SK-N-MC (cell line): ENCODE measurements around the gene DTL.

Experiments used
- DNase-seq: peaks from one replicate; pipeline ENCODE4 v3.0.0-alpha.2; 2011; ENCODE audit warnings: low read depth, low spot score
- H3K27ac ChIP-seq: fragments of 200-600 bp; sonication (generic); 2 replicates; pipeline ENCODE4 v1.5.1; 2016; ENCODE audit warnings: mixed run types
- H3K36me3 ChIP-seq: fragments of 200-600 bp; sonication (generic); 2 replicates; pipeline ENCODE4 v1.6.1; 2017; ENCODE audit warnings: antibody characterized with exemption, low read length, mixed read lengths; ENCODE audit not compliant: insufficient read depth
- H3K4me3 ChIP-seq: fragments of 200-600 bp; sonication (generic); 2 replicates; pipeline ENCODE4 v1.5.1; 2016
- H3K9ac ChIP-seq: fragments of 200-600 bp; sonication (generic); 2 replicates; pipeline ENCODE4 v1.8.0; 2017; ENCODE audit warnings: mixed run types, mixed read lengths; ENCODE audit not compliant: insufficient read length
- H3K9me3 ChIP-seq: fragments of 200-600 bp; sonication (generic); 2 replicates; pipeline ENCODE4 v1.6.1; 2017; ENCODE audit warnings: low read depth, mild to moderate bottlenecking, antibody characterized with exemption, low read length, moderate library complexity, mixed read lengths
- EZH2 ChIP-seq: fragments of 200-600 bp; sonication (generic); IDR thresholded peaks from one replicate; pipeline ENCODE4 v1.6.1; 2017; ENCODE audit warnings: antibody characterized with exemption
- FOXP2 ChIP-seq: optimal IDR thresholded peaks from 2 replicates; pipeline ENCODE3; 2011; ENCODE audit warnings: mild to moderate bottlenecking, moderate library complexity; ENCODE audit not compliant: insufficient read depth; ENCODE audit errors: extremely low read length, control extremely low read depth
- POLR2AphosphoS5 ChIP-seq: IDR thresholded peaks from 2 replicates; pipeline ENCODE4 v1.6.1; 2012; ENCODE audit warnings: mild to moderate bottlenecking, low read depth, low read length, borderline replicate concordance

Gene DTL

GRCh38 chr1:212097360-212097759, 61.8 kb downstream of the DTL start:
- TF ChIP-seq EZH2: no peak
- TF ChIP-seq FOXP2: no peak
- no peak for TF ChIP-seq POLR2AphosphoS5
- no peak for DNase-seq
- Histone ChIP-seq H3K36me3 (peaks cover 88% of the 10 kb centered on the region), H3K4me3 (no peak overlapping the region), H3K27ac (no peak overlapping the region), H3K9me3 (no peaks in the 10 kb centered on the region), H3K9ac (no peak overlapping the region)

GRCh38 chr1:212098310-212098709, 62.8 kb downstream of the DTL start:
- peaks cover 87% of the 10 kb centered on the region for H3K36me3 ChIP-seq
- H3K27ac ChIP-seq: no peak overlapping the region
- H3K4me3 ChIP-seq: no peak overlapping the region
- H3K9ac ChIP-seq: no peak overlapping the region
- H3K9me3 ChIP-seq: no peaks in the 10 kb centered on the region
- no peak for DNase-seq
- TF ChIP-seq FOXP2 (no peak), POLR2AphosphoS5 (no peak), EZH2 (no peak)

- Histone ChIP-seq H3K27ac (no peak overlapping the region), H3K9me3 (no peaks in the 10 kb centered on the region), H3K4me3 (no peak overlapping the region), H3K9ac (no peak overlapping the region), H3K36me3 (peaks cover 87% of the 10 kb centered on the region)
- no peak for DNase-seq
- TF ChIP-seq FOXP2 (no peak), EZH2 (no peak), POLR2AphosphoS5 (no peak)
Measured at GRCh38 chr1:212098771-212099170, 63.2 kb downstream of the DTL start.

GRCh38 chr1:212101251-212101650, 65.7 kb downstream of the DTL start:
- peaks cover 88% of the 10 kb centered on the region for H3K36me3 ChIP-seq
- no peaks in the 10 kb centered on the region for H3K9me3 ChIP-seq
- H3K9ac ChIP-seq: no peak overlapping the region
- DNase-seq: no peak
- H3K4me3 ChIP-seq: no peak overlapping the region
- no peak overlapping the region for H3K27ac ChIP-seq
- TF ChIP-seq EZH2 (no peak), FOXP2 (no peak), POLR2AphosphoS5 (no peak)

- no peak overlapping the region for H3K27ac ChIP-seq
- TF ChIP-seq EZH2: no peak
- TF ChIP-seq FOXP2: no peak
- TF ChIP-seq POLR2AphosphoS5: no peak
- H3K4me3 ChIP-seq: no peak overlapping the region
- DNase-seq: no peak
- no peaks in the 10 kb centered on the region for H3K9me3 ChIP-seq
- no peak overlapping the region for H3K9ac ChIP-seq
- peaks cover 84% of the 10 kb centered on the region for H3K36me3 ChIP-seq
Measured at GRCh38 chr1:212101735-212102134, 66.2 kb downstream of the DTL start.

GRCh38 chr1:212104586-212105325, 69.2 kb downstream of the DTL start:
- no peak overlapping the region for H3K9ac ChIP-seq
- DNase-seq: no peak
- H3K9me3 ChIP-seq: no peaks in the 10 kb centered on the region
- TF ChIP-seq POLR2AphosphoS5 (no peak), EZH2 (no peak), FOXP2 (no peak)
- no peak overlapping the region for H3K4me3 ChIP-seq
- H3K36me3 ChIP-seq: peaks cover 65% of the 10 kb centered on the region
- H3K27ac ChIP-seq: no peak overlapping the region

- Histone ChIP-seq H3K27ac (no peak overlapping the region), H3K36me3 (peaks cover 49% of the 10 kb centered on the region), H3K4me3 (no peak overlapping the region), H3K9ac (no peak overlapping the region), H3K9me3 (no peaks in the 10 kb centered on the region)
- TF ChIP-seq FOXP2: no peak
- TF ChIP-seq EZH2: no peak
- TF ChIP-seq POLR2AphosphoS5: no peak
- no peak for DNase-seq
Measured at GRCh38 chr1:212106286-212106792, 70.8 kb downstream of the DTL start.

GRCh38 chr1:212107481-212107880, 71.9 kb downstream of the DTL start:
- no peak for DNase-seq
- peaks cover 39% of the 10 kb centered on the region for H3K36me3 ChIP-seq
- no peak overlapping the region for H3K4me3 ChIP-seq
- H3K27ac ChIP-seq: no peak overlapping the region
- no peak overlapping the region for H3K9ac ChIP-seq
- no peaks in the 10 kb centered on the region for H3K9me3 ChIP-seq
- TF ChIP-seq EZH2: no peak
- TF ChIP-seq POLR2AphosphoS5: no peak
- TF ChIP-seq FOXP2: no peak

- H3K36me3 ChIP-seq: peaks cover 32% of the 10 kb centered on the region
- no peak overlapping the region for H3K4me3 ChIP-seq
Measured at GRCh38 chr1:212108187-212108586, 72.6 kb downstream of the DTL start.

More at GRCh38 chr1:212108187-212108586, 72.6 kb downstream of the DTL start:
- no peaks in the 10 kb centered on the region for H3K9me3 ChIP-seq
- TF ChIP-seq POLR2AphosphoS5: no peak
- TF ChIP-seq FOXP2: no peak
- TF ChIP-seq EZH2: no peak
- H3K9ac ChIP-seq: no peak overlapping the region
- no peak for DNase-seq
- no peak overlapping the region for H3K27ac ChIP-seq
